Lower leg skin (tissue), 3 donors: ENCODE data around the gene NPR1.
"Not testable (repeated sequence)": the region's sequence is repeated elsewhere in the genome, so short reads cannot be mapped to it uniquely, and the experiment has no call there.

Experiments
- POLR2A ChIP-seq, 2 donors: fragments of 450-650 bp; IDR thresholded peaks; one replicate each; pipeline ENCODE4 v1.6.1; 2016 to 2017; ENCODE audit warnings: antibody characterized with exemption in 2 of 2, mild to moderate bottlenecking in 1 of 2, moderate library complexity in 1 of 2
- TF ChIP-seq, protein P1 (sequence below), 3 donors: fragments of 450-650 bp; IDR thresholded peaks; one replicate each; pipeline ENCODE4 v1.5.1; 2016; ENCODE audit warnings: antibody characterized with exemption in 3 of 3, mild to moderate bottlenecking in 3 of 3, moderate library complexity in 2 of 3

DNA sequence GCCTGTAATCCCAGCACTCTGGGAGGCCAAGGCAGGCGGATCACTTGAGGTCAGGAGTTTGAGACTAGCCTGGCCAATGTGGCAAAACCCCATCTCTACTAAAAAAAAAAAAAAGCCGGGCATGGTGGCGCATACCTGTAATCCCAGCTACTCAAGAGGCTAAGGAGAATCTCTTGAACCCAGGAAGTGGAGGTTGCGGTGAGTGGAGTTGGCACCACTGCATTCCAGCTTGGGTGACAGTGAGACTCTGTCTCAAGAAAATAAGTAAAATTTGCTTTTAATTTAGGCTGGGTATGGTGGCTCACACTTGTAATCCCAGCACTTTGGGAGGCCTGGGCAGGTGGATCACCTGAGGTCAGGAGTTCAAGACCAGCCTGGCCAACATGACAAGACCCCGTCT is 38.3 kb upstream of the NPR1 start:
- TF ChIP-seq, protein P1, sequence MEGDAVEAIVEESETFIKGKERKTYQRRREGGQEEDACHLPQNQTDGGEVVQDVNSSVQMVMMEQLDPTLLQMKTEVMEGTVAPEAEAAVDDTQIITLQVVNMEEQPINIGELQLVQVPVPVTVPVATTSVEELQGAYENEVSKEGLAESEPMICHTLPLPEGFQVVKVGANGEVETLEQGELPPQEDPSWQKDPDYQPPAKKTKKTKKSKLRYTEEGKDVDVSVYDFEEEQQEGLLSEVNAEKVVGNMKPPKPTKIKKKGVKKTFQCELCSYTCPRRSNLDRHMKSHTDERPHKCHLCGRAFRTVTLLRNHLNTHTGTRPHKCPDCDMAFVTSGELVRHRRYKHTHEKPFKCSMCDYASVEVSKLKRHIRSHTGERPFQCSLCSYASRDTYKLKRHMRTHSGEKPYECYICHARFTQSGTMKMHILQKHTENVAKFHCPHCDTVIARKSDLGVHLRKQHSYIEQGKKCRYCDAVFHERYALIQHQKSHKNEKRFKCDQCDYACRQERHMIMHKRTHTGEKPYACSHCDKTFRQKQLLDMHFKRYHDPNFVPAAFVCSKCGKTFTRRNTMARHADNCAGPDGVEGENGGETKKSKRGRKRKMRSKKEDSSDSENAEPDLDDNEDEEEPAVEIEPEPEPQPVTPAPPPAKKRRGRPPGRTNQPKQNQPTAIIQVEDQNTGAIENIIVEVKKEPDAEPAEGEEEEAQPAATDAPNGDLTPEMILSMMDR (IDR thresholded peaks at IDR 0.05): not testable (repeated sequence)
- not testable (repeated sequence) for TF ChIP-seq POLR2A (IDR thresholded peaks at IDR 0.05)
